Activated CD8-positive, alpha-beta memory T cell treated with anti-CD3 and anti-CD28 coated beads for 1 hour (primary cell): Measurements from ENCODE around the gene SURF2.

ENCODE experiments used
- DNase-seq, 2 donors: peaks; one replicate each; pipeline ENCODE4 v3.0.0-alpha.2; 2020; ENCODE audit warnings: low read depth in 1 of 2; ENCODE audit errors: extremely low read depth in 1 of 2

Gene SURF2

DNA sequence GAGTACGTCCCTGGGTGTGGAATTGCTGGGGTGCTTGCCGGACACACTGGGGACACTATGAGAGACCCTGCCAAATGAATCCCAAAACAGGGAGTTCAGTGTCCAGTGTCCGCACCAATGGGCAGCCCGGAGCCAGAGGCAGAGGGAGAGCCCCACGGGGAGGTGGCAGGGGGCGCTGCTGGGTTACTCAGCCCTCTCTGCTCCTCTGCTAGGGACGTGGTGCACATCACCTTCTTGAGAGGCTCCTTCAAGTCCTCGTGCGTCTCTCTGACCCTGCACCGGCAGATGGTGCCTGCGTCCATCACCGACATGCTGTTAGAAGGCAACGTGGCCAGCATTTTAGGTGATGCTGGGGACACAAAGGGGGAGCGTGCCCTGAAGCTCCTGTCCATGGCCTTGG is 40.6 kb downstream of the SURF2 start:
- DNase-seq = no peak

DNA sequence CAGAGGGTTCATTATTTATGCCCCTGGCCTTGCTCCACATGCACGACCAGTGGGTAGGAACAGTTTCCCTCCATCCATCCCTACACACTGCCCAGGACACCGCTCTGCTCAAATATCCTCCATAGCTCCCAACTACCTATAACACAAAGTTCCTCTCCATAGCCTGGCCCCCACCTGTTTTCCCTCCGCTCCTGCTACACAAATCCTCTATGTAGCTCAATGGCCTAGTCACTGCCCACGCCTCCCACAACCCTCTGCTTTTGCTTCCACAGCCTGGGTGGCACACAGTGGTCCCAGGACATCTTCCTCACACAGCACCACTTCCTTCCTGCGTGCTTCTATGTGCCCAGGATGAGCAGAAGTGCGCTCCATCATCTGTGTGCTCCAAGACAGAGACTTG is 41.0 kb downstream of the SURF2 start:
- no peak for DNase-seq

DNA sequence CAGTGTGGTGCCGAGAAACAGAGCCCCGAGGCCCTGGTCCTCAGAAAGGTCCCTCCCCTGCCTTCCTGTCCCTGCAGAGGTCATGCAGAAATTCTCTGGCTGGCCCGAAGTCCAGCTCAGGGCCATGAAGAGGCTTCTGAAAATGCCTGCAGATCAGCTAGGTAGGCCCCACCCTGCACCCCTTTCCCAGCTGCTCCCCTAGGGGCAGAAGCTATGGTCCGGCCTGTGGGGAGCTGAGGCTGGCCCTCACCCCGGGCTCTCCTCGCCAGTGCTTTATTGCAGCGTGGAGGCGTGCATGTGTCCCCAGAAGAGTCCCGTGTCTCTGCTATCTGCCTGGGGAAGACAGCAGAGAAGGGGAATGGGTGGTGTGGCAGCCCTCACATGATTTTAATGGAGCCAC is 41.5 kb downstream of the SURF2 start:
- DNase-seq = no peak

DNA sequence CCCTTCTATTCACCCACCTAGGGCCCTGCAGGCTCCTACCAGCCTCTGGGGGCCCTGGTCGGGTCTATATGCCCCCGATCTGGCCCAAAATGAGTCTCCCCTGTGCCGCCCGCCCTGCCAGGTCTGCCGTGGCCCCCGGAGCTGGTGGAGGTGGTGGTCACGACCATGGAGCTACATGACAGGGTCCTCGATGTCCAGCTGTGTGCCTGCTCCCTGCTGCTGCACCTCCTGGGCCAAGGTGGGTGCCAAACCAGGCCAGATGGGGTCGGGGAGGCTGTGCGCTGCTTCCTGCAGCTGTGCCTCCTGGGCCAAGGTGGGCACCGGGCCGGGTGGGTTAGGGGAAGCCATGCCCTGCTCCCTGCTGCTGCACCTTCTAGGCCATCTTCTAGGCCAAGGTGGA is 43.9 kb downstream of the SURF2 start:
- DNase-seq = no peak

DNA sequence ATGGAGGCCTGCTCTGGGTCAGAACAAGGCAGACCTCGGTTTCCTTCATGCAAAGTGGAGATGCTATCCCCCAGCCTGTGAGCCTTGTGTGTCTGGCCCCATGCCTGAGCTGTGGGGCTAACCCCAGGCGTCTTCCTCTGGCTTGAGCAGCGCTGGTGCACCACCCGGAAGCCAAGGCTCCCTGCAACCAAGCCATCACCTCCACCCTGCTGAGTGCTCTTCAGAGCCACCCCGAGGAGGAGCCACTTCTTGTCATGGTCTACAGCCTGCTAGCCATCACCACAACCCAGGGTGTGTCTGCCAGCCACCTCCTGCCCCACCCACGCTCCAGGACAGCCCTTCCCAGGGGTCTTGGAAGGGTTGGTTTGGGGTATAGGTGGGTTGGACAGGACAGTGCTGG is 45.2 kb downstream of the SURF2 start:
- DNase-seq = no peak

DNA sequence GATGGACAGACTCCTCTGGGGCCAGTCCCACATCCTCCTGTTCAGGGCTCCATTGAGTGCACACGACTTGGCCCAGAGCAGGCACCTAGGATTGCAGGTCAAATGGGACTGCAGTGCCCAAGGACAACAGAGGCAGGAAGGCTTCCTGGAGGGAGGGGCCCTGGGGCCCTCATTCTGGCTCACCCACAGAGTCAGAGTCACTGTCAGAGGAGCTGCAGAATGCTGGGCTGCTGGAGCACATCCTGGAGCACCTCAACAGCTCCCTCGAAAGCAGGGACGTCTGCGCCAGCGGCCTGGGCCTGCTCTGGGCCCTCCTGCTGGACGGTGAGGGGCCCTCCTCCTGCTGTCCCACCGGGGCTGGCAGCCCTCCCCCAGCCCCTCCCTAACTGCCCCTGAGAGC is 46.3 kb downstream of the SURF2 start:
- no peak for DNase-seq

DNA sequence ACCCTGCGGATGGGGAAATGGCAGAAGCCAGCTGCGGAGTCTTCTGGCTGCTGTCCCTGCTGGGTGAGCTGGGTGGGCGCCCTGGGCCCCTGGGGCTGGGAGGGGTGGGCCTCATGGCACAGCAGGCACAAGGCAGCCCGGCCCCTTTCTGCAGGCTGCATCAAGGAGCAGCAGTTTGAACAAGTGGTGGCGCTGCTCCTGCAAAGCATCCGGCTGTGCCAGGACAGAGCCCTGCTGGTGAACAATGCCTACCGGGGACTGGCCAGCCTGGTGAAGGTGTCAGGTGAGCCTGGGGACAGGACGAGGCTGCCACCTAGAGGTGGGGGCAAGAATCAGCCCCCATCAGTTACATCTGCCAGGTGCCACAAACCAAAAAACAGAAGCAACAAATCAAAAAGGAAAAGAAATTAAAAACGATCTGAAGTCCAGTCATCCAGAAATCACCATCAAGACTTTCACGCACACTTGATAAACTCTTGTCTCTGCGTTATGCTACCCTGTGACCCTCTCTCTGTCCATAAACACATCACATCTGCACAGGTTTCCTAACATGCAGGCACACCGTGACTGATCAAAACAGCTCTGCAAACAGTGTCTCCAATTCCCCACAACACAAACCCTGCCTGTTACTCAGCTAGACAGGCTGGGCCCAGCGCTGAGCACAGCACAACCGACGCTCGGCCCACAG is 47.6 kb downstream of the SURF2 start:
- DNase-seq = peak; percentile 20 to 32

DNA sequence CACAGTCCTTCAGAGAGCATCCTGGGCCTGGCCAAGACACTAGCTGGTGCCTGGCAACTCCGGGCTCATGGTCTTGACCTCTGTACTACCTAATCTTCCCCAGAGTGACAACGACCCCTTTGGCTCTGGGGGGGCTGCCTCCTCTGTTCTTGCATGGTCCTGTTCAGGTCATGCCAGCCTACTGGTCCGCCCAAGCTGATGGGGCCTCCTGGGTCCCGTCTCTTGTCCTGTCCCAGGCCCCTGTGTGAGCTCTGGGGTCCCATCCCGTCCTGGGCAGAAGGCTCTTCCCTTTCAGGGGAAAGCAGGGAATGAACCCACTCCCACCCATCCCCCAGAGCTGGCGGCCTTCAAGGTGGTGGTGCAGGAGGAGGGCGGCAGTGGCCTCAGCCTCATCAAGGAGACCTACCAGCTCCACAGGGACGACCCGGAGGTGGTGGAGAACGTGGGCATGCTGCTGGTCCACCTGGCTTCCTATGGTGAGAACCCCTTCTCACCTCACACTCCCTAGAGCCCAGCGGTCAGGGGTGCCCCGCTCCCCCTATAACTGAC is 48.2 kb downstream of the SURF2 start:
- DNase-seq = no peak

DNA sequence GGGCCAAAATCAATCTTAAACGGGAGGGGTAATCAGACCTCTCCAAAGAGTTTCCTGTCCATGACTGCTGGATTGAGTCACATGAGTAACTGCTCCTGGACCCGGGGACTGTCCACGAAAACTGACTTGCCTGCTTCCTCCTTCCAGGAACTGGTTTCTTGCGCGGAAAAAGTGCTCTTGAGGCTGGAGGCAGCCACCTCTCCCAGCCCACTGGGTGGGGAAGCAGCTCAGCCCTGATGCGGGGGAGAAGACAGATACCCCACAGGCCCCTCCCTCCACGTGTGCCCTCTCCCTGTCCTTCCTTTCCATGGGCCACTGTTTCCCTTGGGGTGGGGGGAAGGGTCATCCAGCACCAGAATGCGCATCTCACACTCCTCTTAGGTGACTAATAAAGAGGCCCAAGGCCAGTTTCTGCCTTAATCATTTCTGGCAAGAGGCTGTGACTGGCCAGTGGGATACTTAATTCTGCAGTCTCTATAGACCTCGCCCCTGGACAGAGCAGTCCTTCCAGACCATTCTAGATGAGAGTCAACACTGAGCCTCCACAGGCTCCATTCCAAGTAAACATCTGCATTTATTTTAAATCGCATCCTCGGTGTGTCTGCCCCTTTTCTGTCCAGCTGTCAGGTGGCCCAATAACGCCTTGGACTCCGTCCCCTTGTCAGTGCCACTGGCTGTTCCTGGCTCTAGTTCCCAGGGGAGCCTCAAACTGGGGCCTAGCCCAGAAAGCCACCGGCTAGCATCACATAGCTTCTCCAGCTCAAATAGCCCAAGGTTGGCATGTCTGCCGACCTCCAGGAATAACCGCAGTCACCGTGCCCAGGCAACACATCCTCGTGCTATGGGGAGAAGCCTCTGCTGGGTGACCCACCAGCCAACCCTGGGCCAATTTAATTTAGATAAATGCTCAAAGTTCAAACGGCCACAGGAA is 49.4 kb downstream of the SURF2 start:
- DNase-seq = no peak

DNA sequence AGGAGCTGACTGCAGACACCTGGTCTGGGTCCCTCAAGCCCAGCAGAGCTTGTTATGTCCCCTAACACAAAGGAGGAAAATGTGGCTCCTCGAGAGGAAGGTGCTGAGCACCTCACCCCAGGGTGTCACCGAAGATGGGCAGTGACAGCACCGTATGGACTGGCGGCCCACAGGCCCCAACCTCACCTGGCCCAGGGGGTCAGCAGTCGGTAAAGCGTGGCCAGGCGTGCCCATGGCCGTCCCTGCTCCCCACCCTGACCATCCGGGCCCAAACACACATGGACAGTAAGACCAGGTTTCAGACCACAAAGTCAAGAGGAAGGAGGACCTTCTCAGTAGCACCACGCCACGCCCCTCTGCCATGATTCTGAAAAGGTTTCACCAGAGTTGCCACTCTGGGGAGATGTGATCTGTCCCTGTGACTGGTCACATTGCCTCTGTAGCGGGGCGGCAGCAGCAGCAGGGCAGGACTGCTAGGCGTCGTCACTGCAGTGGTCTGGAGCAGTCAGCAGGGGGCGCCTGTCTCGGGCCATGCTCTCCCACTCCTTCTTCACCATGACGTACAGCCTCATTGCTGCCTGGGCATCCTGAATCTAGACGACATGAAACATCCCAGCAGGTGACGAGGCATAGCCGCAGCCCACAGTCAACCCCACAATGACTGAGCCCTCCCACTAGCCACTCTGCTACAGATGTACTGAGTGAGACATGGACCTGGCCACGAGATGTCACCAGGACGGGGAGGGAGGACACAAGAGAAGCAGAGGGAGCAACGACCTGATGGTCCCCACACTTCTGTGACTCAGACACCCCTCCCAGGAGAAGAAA is 50.3 kb downstream of the SURF2 start:
- peak; percentile 54 to 68 for DNase-seq

DNA sequence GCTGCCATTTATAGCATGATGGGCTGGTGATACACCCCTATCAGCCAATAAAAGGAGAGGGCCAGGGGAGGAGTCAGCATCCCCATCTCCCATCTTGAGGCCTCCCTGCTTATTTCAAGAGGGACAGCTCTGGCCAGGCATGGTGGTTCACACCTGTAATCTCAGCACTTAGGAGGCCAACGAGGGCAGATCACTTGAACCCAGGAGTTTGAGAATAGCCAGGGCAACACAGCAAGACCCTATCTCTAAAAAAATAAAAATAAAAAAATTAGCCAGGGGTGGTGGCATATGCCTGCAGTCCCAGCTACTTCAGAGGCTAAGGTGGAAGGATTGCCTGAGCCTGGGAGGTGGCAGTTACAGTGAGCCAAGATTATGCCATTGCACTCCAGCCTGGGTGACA is 51.7 kb downstream of the SURF2 start:
- no peak for DNase-seq
